Gastroesophageal sphincter (tissue), 4 donors: ENCODE results near the gene AUTS2. TPM values are rescaled to one million over a fixed set of nuclear protein-coding genes. Genes with fewer than 3 reads are reported as not detected.

ENCODE experiments used
- ATAC-seq: fragments of 150-250 bp; one replicate; pipeline ENCODE4 v1.9.1; 2016; ENCODE audit warnings: mild to moderate bottlenecking, moderate library complexity
- H3K27ac ChIP-seq, 4 donors: fragments of 200-600 bp; sonication (generic) in 3 of 4; 1 replicate in 3 of 4; 2 replicates in 1 of 4; pipeline ENCODE4 v1.5.1; 2016 to 2019
- H3K27me3 ChIP-seq: fragments of 200-600 bp; sonication (generic); one replicate; pipeline ENCODE4 v1.5.1; 2019
- H3K36me3 ChIP-seq, 2 donors: fragments of 200-600 bp; sonication (generic); one replicate each; pipeline ENCODE4 v1.5.1; 2019; ENCODE audit warnings: control low read depth in 1 of 2
- H3K4me1 ChIP-seq, 3 donors: fragments of 200-600 bp; sonication (generic); 1 replicate in 2 of 3; 2 replicates in 1 of 3; pipeline ENCODE4 v1.5.1; 2016 to 2019; ENCODE audit warnings: control low read depth in 2 of 3
- H3K4me3 ChIP-seq, 2 donors: fragments of 200-600 bp; sonication (generic); one replicate each; pipeline ENCODE4 v1.5.1; 2019; ENCODE audit warnings: mild to moderate bottlenecking in 1 of 2, moderate library complexity in 1 of 2
- H3K9me3 ChIP-seq, 3 donors: fragments of 200-600 bp; sonication (generic); one replicate each; pipeline ENCODE4 v1.5.1; 2017 to 2019; ENCODE audit warnings: control low read depth in 2 of 3
- CTCF ChIP-seq, 4 experiments: fragments of 200-600 bp in 2 of 4; fragments of 450-650 bp in 2 of 4; sonication (generic) in 1 of 4; IDR thresholded peaks; one replicate each; pipeline ENCODE4 v1.5.1; 2017 to 2019; ENCODE audit warnings: antibody characterized with exemption in 4 of 4, mild to moderate bottlenecking in 2 of 4, moderate library complexity in 2 of 4
- EP300 ChIP-seq: sonication (generic); formaldehyde crosslinking; IDR thresholded peaks from one replicate; pipeline ENCODE4 v1.6.1; 2017; ENCODE audit warnings: antibody characterized with exemption, mild to moderate bottlenecking
- POLR2A ChIP-seq, 2 donors: fragments of 450-650 bp; IDR thresholded peaks; one replicate each; pipeline ENCODE4 v1.6.1; 2017; ENCODE audit warnings: antibody characterized with exemption in 2 of 2, mild to moderate bottlenecking in 2 of 2, moderate library complexity in 1 of 2
- POLR2AphosphoS5 ChIP-seq: sonication (generic); formaldehyde crosslinking; IDR thresholded peaks from one replicate; pipeline ENCODE4 v1.6.1; 2017; ENCODE audit warnings: antibody characterized with exemption
- WGBS, 2 donors: methylation state at CpG; one replicate each; pipeline ENCODE4 v1.1.5; 2018; ENCODE audit warnings: low coverage in 1 of 2; 5-methylcytosine and 5-hydroxymethylcytosine counted together
- total RNA-seq, 4 donors: library from RNA; depleted of rRNA; stranded (reverse); fragments of >200 nt; gene quantifications; one replicate each; pipeline ENCODE4 v1.1.0, GENCODE V29; 2016

AUTS2 gene
- total RNA-seq, 4 donors from 2014 or later, result 12.2 to 48.7 (median 44.1) TPM

- Histone ChIP-seq H3K27ac (no peak overlapping the region), H3K27me3 (no peaks in the 10 kb centered on the region), H3K4me1 (peaks cover 3 to 51% (median 5%) of the 10 kb centered on the region in 3 donors), H3K36me3 (no peaks in the 10 kb centered on the region), H3K4me3 (no peak overlapping the region), H3K9me3 (no peaks in the 10 kb centered on the region)
- TF ChIP-seq CTCF (IDR thresholded peaks at IDR 0.05), result no peak
- no peak for TF ChIP-seq EP300
- no peak for TF ChIP-seq POLR2AphosphoS5
- no peak for TF ChIP-seq POLR2A (IDR thresholded peaks at IDR 0.05)
- WGBS, 2 donors, result 90 to 93% methylated on average over 5 to 9 of the region's 10 CpGs
- ATAC-seq, result no peak
These were observed 757.1 kb downstream of the AUTS2 start for GRCh38 chr7:70355198-70356020.

GRCh38 chr7:70356085-70356786 is 758.0 kb downstream of the AUTS2 start:
- Histone ChIP-seq H3K36me3 (no peaks in the 10 kb centered on the region), H3K9me3 (no peaks in the 10 kb centered on the region), H3K4me3 (no peak overlapping the region), H3K27ac (no peak overlapping the region), H3K4me1 (peaks cover 3 to 51% (median 5%) of the 10 kb centered on the region in 3 donors), H3K27me3 (no peaks in the 10 kb centered on the region)
- no peak for ATAC-seq
- TF ChIP-seq POLR2A (IDR thresholded peaks at IDR 0.05) (no peak), CTCF (IDR thresholded peaks at IDR 0.05) (no peak)
- 71 to 100% methylated on average over 1 of the region's 1 CpG for WGBS, 2 donors

GRCh38 chr7:70356787-70357328 is 758.6 kb downstream of the AUTS2 start:
- no peaks in the 10 kb centered on the region for H3K36me3 ChIP-seq
- TF ChIP-seq POLR2A (IDR thresholded peaks at IDR 0.05) (no peak), CTCF (IDR thresholded peaks at IDR 0.05) (no peak), EP300 (no peak), POLR2AphosphoS5 (no peak)

GRCh38 chr7:70360557-70360956 is 762.3 kb downstream of the AUTS2 start:
- H3K36me3 ChIP-seq, result no peaks in the 10 kb centered on the region
- H3K4me1 ChIP-seq, result peaks cover 0 to 16% (median 3%) of the 10 kb centered on the region in 3 donors
- H3K27me3 ChIP-seq, result no peaks in the 10 kb centered on the region
- no peak overlapping the region for H3K27ac ChIP-seq
- no peaks in the 10 kb centered on the region for H3K9me3 ChIP-seq
- TF ChIP-seq POLR2A (IDR thresholded peaks at IDR 0.05), result no peak
- no peak for TF ChIP-seq CTCF (IDR thresholded peaks at IDR 0.05)
- 63 to 94% methylated on average over 2 to 3 of the region's 4 CpGs for WGBS, 2 donors
- no peak overlapping the region for H3K4me3 ChIP-seq
- ATAC-seq, result no peak

More at GRCh38 chr7:70356787-70357328, 758.6 kb downstream of the AUTS2 start:
- H3K9me3 ChIP-seq, result no peaks in the 10 kb centered on the region
- WGBS, 2 donors, result 67 to 69% methylated on average over 5 of the region's 5 CpGs
- no peaks in the 10 kb centered on the region for H3K27me3 ChIP-seq
- no peak overlapping the region for H3K4me3 ChIP-seq
- no peak overlapping the region for H3K27ac ChIP-seq
- peaks cover 3 to 51% (median 5%) of the 10 kb centered on the region in 3 donors for H3K4me1 ChIP-seq
- ATAC-seq, result no peak
